ENCODE measurements around the gene KDM7A. TPM values are rescaled to one million over a fixed set of nuclear protein-coding genes. Genes with fewer than 3 reads are reported as not detected.

KDM7A gene
- total and polyA plus RNA-seq, 8 donors = 2.3 to 49.8 (median 17.9) TPM

- peaks cover 35 to 56% (median 40%) of the 10 kb centered on the region in 4 donors for H3K4me1 ChIP-seq
- H3K27ac ChIP-seq = peak overlapping the region in 1 of 5 donors; percentile 96
- intact Hi-C loops (cut with DNase I; ENCODE audit: low total_unique reads) = no loop called here
- peaks cover 9 to 32% (median 24%) of the 10 kb centered on the region in 4 donors for H3K36me3 ChIP-seq
- 68 to 85% (median 77%) methylated on average over 7 of the region's 7 CpGs for WGBS, 5 donors
- no peak overlapping the region for H3K4me3 ChIP-seq
- H3K9me3 ChIP-seq = no peaks in the 10 kb centered on the region
- H3K27me3 ChIP-seq = no peaks in the 10 kb centered on the region
- TF ChIP-seq, protein P1, sequence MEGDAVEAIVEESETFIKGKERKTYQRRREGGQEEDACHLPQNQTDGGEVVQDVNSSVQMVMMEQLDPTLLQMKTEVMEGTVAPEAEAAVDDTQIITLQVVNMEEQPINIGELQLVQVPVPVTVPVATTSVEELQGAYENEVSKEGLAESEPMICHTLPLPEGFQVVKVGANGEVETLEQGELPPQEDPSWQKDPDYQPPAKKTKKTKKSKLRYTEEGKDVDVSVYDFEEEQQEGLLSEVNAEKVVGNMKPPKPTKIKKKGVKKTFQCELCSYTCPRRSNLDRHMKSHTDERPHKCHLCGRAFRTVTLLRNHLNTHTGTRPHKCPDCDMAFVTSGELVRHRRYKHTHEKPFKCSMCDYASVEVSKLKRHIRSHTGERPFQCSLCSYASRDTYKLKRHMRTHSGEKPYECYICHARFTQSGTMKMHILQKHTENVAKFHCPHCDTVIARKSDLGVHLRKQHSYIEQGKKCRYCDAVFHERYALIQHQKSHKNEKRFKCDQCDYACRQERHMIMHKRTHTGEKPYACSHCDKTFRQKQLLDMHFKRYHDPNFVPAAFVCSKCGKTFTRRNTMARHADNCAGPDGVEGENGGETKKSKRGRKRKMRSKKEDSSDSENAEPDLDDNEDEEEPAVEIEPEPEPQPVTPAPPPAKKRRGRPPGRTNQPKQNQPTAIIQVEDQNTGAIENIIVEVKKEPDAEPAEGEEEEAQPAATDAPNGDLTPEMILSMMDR (IDR thresholded peaks at IDR 0.05) = no peak
- no peak for TF ChIP-seq EP300 (IDR thresholded peaks at IDR 0.05)
- no peak for TF ChIP-seq POLR2A (IDR thresholded peaks at IDR 0.05)
- no peak for TF ChIP-seq POLR2AphosphoS5 (IDR thresholded peaks at IDR 0.05)
- DNase-seq = no peak
These were observed 118.3 kb downstream of the KDM7A start for GRCh38 chr7:140058517-140058916.

GRCh38 chr7:140057143-140057535 is 119.6 kb downstream of the KDM7A start:
- H3K36me3 ChIP-seq = peaks cover 9 to 32% (median 26%) of the 10 kb centered on the region in 4 donors
- 93 to 98% (median 97%) methylated on average over 3 of the region's 3 CpGs for WGBS, 5 donors
- no peak for DNase-seq
- no peak for TF ChIP-seq POLR2A (IDR thresholded peaks at IDR 0.05)
- no peak for TF ChIP-seq POLR2AphosphoS5 (IDR thresholded peaks at IDR 0.05)
- no peak for TF ChIP-seq EP300 (IDR thresholded peaks at IDR 0.05)
- TF ChIP-seq, protein P1 (IDR thresholded peaks at IDR 0.05) = no peak
- H3K4me1 ChIP-seq = peaks cover 30 to 51% (median 36%) of the 10 kb centered on the region in 4 donors
- H3K27me3 ChIP-seq = no peaks in the 10 kb centered on the region
- H3K4me3 ChIP-seq = no peak overlapping the region
- H3K27ac ChIP-seq = no peak overlapping the region
- intact Hi-C loops (cut with DNase I; ENCODE audit: low total_unique reads) = no loop called here
- H3K9me3 ChIP-seq = no peaks in the 10 kb centered on the region

GRCh38 chr7:140056431-140057142 is 120.2 kb downstream of the KDM7A start:
- intact Hi-C loops (cut with DNase I; ENCODE audit: low total_unique reads) = no loop called here
- Histone ChIP-seq H3K36me3 (peaks cover 9 to 33% (median 28%) of the 10 kb centered on the region in 4 donors), H3K4me1 (peaks cover 27 to 45% (median 30%) of the 10 kb centered on the region in 4 donors), H3K4me3 (no peak overlapping the region), H3K27me3 (no peaks in the 10 kb centered on the region), H3K9me3 (no peaks in the 10 kb centered on the region), H3K27ac (no peak overlapping the region)
- 93 to 100% (median 97%) methylated on average over 5 of the region's 5 CpGs for WGBS, 5 donors
- no peak for DNase-seq
- no peak for TF ChIP-seq EP300 (IDR thresholded peaks at IDR 0.05)
- TF ChIP-seq, protein P1 (IDR thresholded peaks at IDR 0.05) = no peak
- TF ChIP-seq POLR2A (IDR thresholded peaks at IDR 0.05) = no peak
- TF ChIP-seq POLR2AphosphoS5 (IDR thresholded peaks at IDR 0.05) = no peak

GRCh38 chr7:140055833-140056232 is 121.0 kb downstream of the KDM7A start:
- TF ChIP-seq POLR2AphosphoS5 (IDR thresholded peaks at IDR 0.05) (no peak), EP300 (IDR thresholded peaks at IDR 0.05) (no peak), POLR2A (IDR thresholded peaks at IDR 0.05) (no peak)
- Histone ChIP-seq H3K4me1 (peaks cover 19 to 38% (median 23%) of the 10 kb centered on the region in 4 donors), H3K36me3 (peaks cover 9 to 37% (median 29%) of the 10 kb centered on the region in 4 donors), H3K4me3 (no peak overlapping the region), H3K27me3 (no peaks in the 10 kb centered on the region), H3K9me3 (no peaks in the 10 kb centered on the region), H3K27ac (no peak overlapping the region)
- intact Hi-C loops (cut with DNase I; ENCODE audit: low total_unique reads) = no loop called here
- 93 to 100% (median 95%) methylated on average over 2 of the region's 2 CpGs for WGBS, 5 donors
- DNase-seq = no peak

- TF ChIP-seq, protein P1 (IDR thresholded peaks at IDR 0.05) = no peak
- TF ChIP-seq POLR2AphosphoS5 (IDR thresholded peaks at IDR 0.05) = no peak
- no peak for TF ChIP-seq POLR2A (IDR thresholded peaks at IDR 0.05)
- TF ChIP-seq EP300 (IDR thresholded peaks at IDR 0.05) = no peak
- no peak for DNase-seq
- no peak overlapping the region for H3K27ac ChIP-seq
- no peak overlapping the region for H3K4me3 ChIP-seq
- H3K36me3 ChIP-seq = peaks cover 9 to 42% (median 29%) of the 10 kb centered on the region in 4 donors
- intact Hi-C loops (cut with DNase I; ENCODE audit: low total_unique reads) = no loop called here
- no peaks in the 10 kb centered on the region for H3K27me3 ChIP-seq
- H3K9me3 ChIP-seq = no peaks in the 10 kb centered on the region
- 88 to 90% (median 89%) methylated on average over 4 of the region's 4 CpGs for WGBS, 5 donors
- H3K4me1 ChIP-seq = peaks cover 9 to 29% (median 15%) of the 10 kb centered on the region in 4 donors
These were observed 122.0 kb downstream of the KDM7A start for GRCh38 chr7:140054751-140055150.
